HepG2 (cell line): ENCODE data around the gene ENO2. TPM values are rescaled to one million over a fixed set of nuclear protein-coding genes. Genes with fewer than 3 reads are reported as not detected.

Experiments
- DRAP1 ChIP-seq: IDR thresholded peaks from 2 replicates; pipeline ENCODE4 v1.6.1; 2016; ENCODE audit warnings: missing genetic modification reagents, missing compliant biosample characterization
- FOXA3 ChIP-seq: IDR thresholded peaks from 2 replicates; pipeline ENCODE4 v1.6.1; 2016; ENCODE audit warnings: missing genetic modification reagents, missing compliant biosample characterization
- HMGXB4 ChIP-seq, 2 experiments: sonication (generic) in 1 of 2; formaldehyde crosslinking in 1 of 2; IDR thresholded peaks; 2 replicates each; pipeline versions ENCODE4 v1.4.0 to v1.6.1; 2018 to 2020; ENCODE audit warnings: missing genetic modification reagents in 2 of 2, borderline replicate concordance in 1 of 2, low read depth in 1 of 2, mild to moderate bottlenecking in 1 of 2, missing biosample characterization in 1 of 2
- MED8 ChIP-seq: sonication (generic); formaldehyde crosslinking; IDR thresholded peaks from 2 replicates; pipeline ENCODE4 v1.8.1; 2023; ENCODE audit warnings: mild to moderate bottlenecking, missing genetic modification reagents; ENCODE audit not compliant: insufficient replicate concordance
- NONO ChIP-seq, 2 experiments: fragments of 450-650 bp in 1 of 2; sonication (generic) in 1 of 2; formaldehyde crosslinking in 1 of 2; IDR thresholded peaks in 1 of 2; conservative IDR thresholded peaks in 1 of 2; 2 replicates each; pipeline versions ENCODE4 v1.6.1 to v1.8.0; 2017 to 2022; ENCODE audit warnings: mild to moderate bottlenecking in 1 of 2, missing genetic modification reagents in 1 of 2, moderate library complexity in 1 of 2
- SKIL ChIP-seq: sonication (generic); formaldehyde crosslinking; IDR thresholded peaks from 2 replicates; pipeline ENCODE4 v1.8.0; 2022; ENCODE audit warnings: missing genetic modification reagents, mild to moderate bottlenecking, moderate library complexity, borderline replicate concordance
- TBX2 ChIP-seq: sonication (generic); formaldehyde crosslinking; IDR thresholded peaks from 2 replicates; pipeline ENCODE4 v1.5.0; 2020; ENCODE audit warnings: missing genetic modification reagents, mild to moderate bottlenecking, borderline replicate concordance
- THAP9 ChIP-seq: sonication (generic); formaldehyde crosslinking; IDR thresholded peaks from 2 replicates; pipeline ENCODE4; 2020; ENCODE audit warnings: missing genetic modification reagents, mild to moderate bottlenecking, borderline replicate concordance
- ZBTB38 ChIP-seq: sonication (generic); formaldehyde crosslinking; IDR thresholded peaks from 2 replicates; pipeline ENCODE4 v1.5.1; 2020; ENCODE audit warnings: mild to moderate bottlenecking, missing genetic modification reagents
- ZNF12 ChIP-seq: sonication (generic); formaldehyde crosslinking; IDR thresholded peaks from 2 replicates; pipeline ENCODE4 v1.5.0; 2020; ENCODE audit warnings: missing genetic modification reagents
- ZNF639 ChIP-seq: conservative IDR thresholded peaks from 2 replicates; pipeline ENCODE4 v1.6.1; 2018; ENCODE audit warnings: missing genetic modification reagents
- ZNF792 ChIP-seq: IDR thresholded peaks from 2 replicates; pipeline ENCODE4 v1.6.1; 2016
- polyA plus RNA-seq, 8 experiments: library from polyadenylated mRNA; depleted of rRNA in 3 of 8; stranded (reverse) in 7 of 8; unstranded in 1 of 8; fragments of >200 nt; fragmentation: Illumina TruSeq in 4 of 8; extraction: Trizol in 4 of 8; gene quantifications; 2 replicates each; pipeline versions ENCODE4 v1.2.1 to v1.2.3, GENCODE V29; 2011 to 2016; ENCODE audit warnings: low read depth in 4 of 8, missing spikeins in 1 of 8, mixed read lengths in 1 of 8; ENCODE audit not compliant: insufficient read depth in 1 of 8
- total RNA-seq, 5 experiments: library from RNA; depleted of rRNA; stranded (reverse); fragments of >200 nt; fragmentation: Illumina TruSeq; extraction: Trizol; gene quantifications; 2 replicates each; pipeline ENCODE4 v1.2.3, GENCODE V29; 2016; ENCODE audit warnings: low read depth in 1 of 5

Gene ENO2
- total and polyA plus RNA-seq, 2 of the 13 experiments (the other 11 are each of a cell fraction or from before 2014, with no cell fraction given), result 19.3 to 136 TPM

- TF ChIP-seq NONO (IDR thresholded peaks at IDR 0.05) (no peak), NONO (CRISPR knock-in tag; conservative IDR thresholded peaks at IDR 0.05) (peak; percentile 72; the same call in 1 of the 2 replicates), ZNF792 (CRISPR knock-in tag) (0 out of 2 replicates have a peak, but pooled peaks have one; percentile 77), ZNF639 (0 out of 2 replicates have a peak, but pooled peaks have one; percentile 44), ZNF12 (CRISPR knock-in tag) (no peak), THAP9 (CRISPR knock-in tag) (peak; percentile 20; the same call in 1 of the 2 replicates), SKIL (peak; percentile 82), TBX2 (CRISPR knock-in tag) (peak; percentile 47), MED8 (CRISPR knock-in tag) (peak; percentile 21), FOXA3 (CRISPR knock-in tag) (peak; percentile 22), HMGXB4 (CRISPR knock-in tag; IDR thresholded peaks at IDR 0.05; ENCODE audit: borderline replicate concordance in 1 of 2, low read depth in 1 of 2) (peak; percentile 90 to 95), ZBTB38 (CRISPR knock-in tag) (peak; percentile 65; the same call in 1 of the 2 replicates), DRAP1 (CRISPR knock-in tag) (peak; percentile 56; the same call in 1 of the 2 replicates)
Observed at GRCh38 chr12:6872073-6873048, 42.0 kb upstream of the ENO2 start (continued).
